GM19099 (cell line): ENCODE measurements around the gene MYO7B.

ENCODE experiments used
- POLR2A ChIP-seq: IDR thresholded peaks from 3 replicates; pipeline ENCODE4 v1.6.1; 2011; ENCODE audit warnings: low read depth; ENCODE audit not compliant: insufficient read length; ENCODE audit errors: extremely low read depth

The MYO7B gene

DNA sequence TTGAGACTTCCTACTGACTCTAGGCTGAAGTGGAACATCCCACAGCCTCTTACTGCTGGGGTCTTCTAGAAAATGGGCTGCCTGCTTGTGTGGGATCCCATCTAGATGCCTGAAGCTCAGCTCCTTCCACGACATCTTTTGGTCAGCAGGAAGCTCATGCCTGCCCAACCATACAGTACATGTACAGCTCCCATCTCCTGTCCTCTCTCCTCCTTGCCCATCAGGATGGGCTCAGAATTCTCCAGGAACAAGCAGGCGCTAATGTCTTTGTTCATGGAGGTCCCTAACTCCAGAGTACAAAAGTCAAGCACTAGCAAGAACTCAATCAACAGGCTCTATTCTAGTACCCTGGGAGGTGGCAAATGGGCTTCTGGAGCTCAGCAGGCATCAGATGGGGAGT lies 78.8 kb downstream of the MYO7B start:
- TF ChIP-seq POLR2A = no peak

- no peak for TF ChIP-seq POLR2A
Observed at GRCh38 chr2:127614731-127615130, 79.2 kb downstream of the MYO7B start.

DNA sequence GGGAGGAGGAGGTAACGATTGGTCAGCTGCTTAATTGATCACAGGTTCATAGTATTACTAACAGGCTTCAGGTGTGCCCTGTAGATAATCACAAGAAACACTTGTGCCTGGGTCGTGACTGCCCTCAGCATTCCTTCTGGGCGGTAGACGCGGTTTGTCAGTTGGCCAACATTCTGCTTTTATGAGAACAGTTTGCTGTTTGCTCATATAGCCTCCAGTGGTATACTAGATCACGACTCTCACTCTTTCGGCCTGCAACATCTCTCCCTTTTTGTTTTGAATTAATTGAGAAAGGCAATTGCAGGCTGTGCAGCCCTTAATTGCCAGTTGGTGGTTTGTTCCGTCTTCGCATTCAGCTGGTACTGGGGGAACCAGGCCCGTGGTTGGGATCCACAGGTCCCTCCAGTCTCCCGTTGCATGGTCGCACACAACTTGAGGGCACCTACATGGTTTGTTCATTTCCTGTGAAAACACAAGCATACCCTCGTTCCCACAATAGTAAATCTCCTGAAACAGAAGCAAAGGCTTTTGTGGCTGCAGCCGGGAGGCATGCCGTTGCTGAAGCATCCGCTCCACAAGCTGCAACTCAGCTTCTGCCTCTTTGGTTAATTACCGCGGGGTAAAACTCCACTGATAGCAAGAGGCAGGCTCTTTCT lies 80.2 kb downstream of the MYO7B start:
- TF ChIP-seq POLR2A = no peak

DNA sequence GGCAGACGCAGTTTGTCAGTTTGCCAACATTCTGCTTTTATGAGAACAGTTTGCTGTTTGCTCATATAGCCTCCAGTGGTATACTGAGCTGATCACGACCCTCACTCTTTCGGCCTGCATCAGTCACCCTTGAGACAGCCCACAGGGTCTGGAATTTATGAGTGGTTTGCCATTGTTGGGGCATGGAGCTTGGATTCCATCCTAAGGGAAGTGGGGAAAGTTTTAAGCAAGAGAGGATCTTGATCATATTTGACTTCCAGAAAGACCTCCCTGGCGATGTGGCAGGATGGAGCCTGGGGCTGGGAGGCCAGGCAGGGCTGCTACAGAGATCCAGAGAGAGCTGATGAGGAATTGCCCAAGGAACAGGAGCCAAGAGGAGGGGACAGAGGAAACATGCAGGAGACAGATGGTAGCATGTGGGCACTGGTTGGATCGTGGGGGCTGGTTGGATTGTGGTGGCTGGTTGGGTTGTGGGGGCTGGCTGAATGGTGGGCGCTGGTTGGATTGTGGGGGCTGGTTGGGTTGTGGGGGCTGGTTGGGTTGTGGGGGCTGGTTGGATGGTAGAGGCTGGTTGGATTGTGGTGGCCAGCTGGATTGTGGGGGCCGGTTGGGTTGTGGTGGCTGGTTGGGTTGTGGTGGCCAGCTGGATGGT lies 83.2 kb downstream of the MYO7B start:
- TF ChIP-seq POLR2A = no peak

DNA sequence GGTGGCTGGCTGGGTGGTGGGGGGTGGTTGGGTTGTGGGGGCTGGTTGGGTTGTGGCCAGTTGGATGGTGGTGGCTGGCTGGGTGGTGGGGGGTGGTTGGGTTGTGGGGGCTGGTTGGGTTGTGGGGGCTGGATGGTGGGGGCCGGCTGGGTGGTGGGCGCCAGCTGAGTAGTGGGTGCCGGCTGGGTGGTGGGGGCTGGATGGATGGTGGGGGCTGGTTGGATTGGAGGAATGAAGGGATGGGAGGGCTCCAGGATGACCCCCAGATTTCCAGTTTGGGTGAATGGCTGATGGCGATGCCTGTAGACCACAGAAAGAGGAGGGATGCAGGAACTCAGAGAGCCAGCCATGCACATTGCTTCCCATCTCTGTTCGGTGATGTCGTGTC lies 83.7 kb downstream of the MYO7B start:
- TF ChIP-seq POLR2A = no peak

- no peak for TF ChIP-seq POLR2A
Observed at GRCh38 chr2:127619877-127620705, 84.6 kb downstream of the MYO7B start.

DNA sequence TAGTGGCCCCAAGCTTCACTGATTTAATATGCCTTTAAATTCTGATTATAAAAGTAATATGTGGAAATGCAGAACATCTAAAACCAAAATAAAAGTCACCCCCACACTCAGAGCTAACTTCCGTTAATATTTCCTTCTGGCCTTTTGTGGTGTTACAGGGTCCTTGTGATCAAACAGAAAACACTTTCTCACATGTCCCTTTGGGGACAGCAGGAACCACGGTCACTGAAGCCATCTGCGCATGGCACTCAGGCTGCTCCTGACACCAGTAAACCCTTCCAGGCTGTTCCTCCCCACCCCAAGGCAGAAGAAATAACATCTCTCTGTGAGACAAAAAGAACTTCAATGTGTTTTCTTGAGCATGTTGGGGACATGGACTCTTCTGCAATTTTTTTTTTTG lies 85.4 kb downstream of the MYO7B start:
- no peak for TF ChIP-seq POLR2A

GRCh38 chr2:127621981-127622431 lies 86.5 kb downstream of the MYO7B start:
- TF ChIP-seq POLR2A = no peak

GRCh38 chr2:127622561-127623387 lies 87.3 kb downstream of the MYO7B start:
- TF ChIP-seq POLR2A = no peak

DNA sequence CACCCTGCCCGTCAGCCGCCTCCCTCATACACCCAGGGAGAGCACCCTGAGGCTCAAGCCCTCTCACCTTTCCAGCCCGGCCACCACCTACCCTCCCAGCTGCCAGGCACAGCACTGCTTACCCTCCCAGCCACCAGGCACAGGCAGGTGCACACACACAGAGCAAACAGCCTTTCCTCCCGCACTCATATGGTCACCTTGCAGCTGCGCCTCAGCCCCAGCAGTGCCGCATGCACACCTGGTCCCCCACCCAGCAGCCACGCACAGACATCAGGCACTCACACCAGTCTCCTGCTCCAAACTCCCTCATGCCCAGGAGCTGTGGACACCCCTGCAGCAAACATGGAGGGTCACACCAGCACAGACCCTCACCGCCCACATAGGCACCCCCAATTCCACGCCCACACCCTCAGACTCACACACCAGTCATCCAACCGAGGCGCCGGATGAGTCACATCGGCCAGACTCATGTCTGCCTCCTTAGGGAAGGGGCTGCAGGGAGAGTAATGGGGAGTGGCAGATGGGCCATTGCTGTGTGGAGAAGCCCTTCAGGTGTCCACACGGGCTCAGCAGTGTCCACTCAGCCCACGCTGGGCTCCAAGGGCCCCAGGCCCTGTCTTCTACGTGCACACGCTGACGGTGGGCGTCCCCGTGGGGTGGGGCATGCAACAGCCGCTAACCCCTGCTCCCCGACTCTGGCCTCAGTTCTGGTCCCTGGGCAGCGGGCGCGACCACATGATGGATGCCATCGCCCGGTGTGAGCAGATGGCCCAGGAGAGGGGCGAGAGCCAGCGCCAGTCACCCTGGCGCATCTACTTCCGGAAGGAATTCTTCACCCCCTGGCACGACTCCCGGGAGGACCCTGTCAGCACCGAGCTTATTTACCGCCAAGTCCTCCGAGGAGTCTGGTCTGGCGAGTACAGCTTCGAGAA lies 88.2 kb downstream of the MYO7B start:
- no peak for TF ChIP-seq POLR2A

GRCh38 chr2:127624320-127624755 lies 88.9 kb downstream of the MYO7B start:
- no peak for TF ChIP-seq POLR2A

- no peak for TF ChIP-seq POLR2A
Observed at GRCh38 chr2:127624756-127625571, 89.5 kb downstream of the MYO7B start.

DNA sequence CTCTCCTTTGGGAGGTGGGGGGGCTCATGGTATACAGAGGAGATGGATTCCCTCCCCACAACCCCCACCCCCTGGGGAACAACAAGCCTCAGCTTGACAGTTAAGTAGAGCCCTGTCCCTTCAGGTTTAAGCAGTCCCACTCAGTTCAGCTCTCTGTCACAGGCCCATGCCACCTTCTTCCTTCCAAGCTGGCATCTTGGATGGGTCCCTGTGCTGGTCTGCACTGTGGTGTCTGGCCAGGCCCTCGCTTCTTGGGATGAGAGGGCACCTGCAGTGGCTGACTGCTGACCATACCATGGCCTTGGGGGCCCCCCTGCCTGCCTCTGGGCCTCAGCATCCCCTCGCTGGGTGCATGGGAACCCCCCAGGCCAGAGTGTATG lies 90.1 kb downstream of the MYO7B start:
- no peak for TF ChIP-seq POLR2A

DNA sequence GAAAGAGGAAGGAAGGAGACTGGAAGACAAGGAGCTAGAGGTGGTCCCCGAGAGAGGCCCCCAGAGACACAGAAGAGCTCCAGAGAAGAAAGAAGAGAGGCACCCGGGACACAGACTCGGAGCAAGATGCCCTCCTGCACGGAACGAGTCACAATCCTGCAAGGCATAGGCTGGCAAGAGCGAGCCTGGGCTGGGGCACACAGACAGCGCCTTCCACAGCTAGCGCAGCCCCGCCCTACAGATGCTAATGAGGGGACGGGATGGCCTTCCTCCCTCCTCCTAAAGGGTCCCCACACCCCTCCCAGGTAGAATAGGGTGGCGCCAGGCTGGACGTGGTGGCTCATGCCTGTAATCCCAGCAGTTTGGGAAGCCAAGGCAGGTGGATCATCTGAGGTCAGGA lies 90.7 kb downstream of the MYO7B start:
- TF ChIP-seq POLR2A = no peak
